Suppressor macrophage treated with lipopolysaccharide for 1 hour (primary cell): ENCODE data around the gene S100A16.

Source experiments
- DNase-seq, 3 donors: peaks; one replicate each; pipeline ENCODE4 v3.0.0-alpha.2; 2020 to 2022

Gene S100A16

GRCh38 chr1:153560771-153561465, 52.0 kb downstream of the S100A16 start:
- DNase-seq, result no peak

- no peak for DNase-seq
Measured at GRCh38 chr1:153560241-153560640, 52.7 kb downstream of the S100A16 start.

GRCh38 chr1:153557877-153558276, 55.1 kb downstream of the S100A16 start:
- DNase-seq, result no peak
